AG20443 (cell line): ENCODE results near the gene RCAN1.

Source experiments
- DNase-seq: peaks from one replicate; pipeline ENCODE4 v3.0.0; 2012; ENCODE audit warnings: low spot score, mixed read lengths

Gene RCAN1

GRCh38 chr21:34537838-34538237 is 77.1 kb downstream of the RCAN1 start:
- DNase-seq = no peak

- no peak for DNase-seq
These were observed 78.1 kb downstream of the RCAN1 start for GRCh38 chr21:34536820-34537219.

- no peak for DNase-seq
These were observed 78.6 kb downstream of the RCAN1 start for GRCh38 chr21:34536311-34536710.

GRCh38 chr21:34535886-34536285 is 79.0 kb downstream of the RCAN1 start:
- no peak for DNase-seq

DNA sequence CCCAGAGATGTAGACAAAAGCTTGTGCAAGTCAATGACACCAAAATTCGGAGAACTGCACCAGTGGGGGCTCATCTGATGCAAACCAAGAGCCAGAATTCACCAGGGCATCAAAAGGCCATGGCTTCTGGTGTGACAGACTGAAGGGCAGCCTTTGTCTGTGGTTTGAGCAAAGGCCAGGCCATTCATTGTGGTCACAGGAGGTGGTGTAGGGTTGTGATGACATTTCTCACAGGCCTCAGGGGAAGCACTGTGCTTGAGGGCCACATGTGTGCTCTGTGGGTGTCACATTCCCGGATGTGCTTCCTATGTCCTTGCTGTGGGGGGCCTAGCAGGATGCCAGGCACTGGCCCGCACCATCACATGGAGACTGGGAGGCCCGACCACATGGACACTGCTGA is 80.4 kb downstream of the RCAN1 start:
- DNase-seq = peak; percentile 56

- no peak for DNase-seq
These were observed 81.0 kb downstream of the RCAN1 start for GRCh38 chr21:34533938-34534337.

DNA sequence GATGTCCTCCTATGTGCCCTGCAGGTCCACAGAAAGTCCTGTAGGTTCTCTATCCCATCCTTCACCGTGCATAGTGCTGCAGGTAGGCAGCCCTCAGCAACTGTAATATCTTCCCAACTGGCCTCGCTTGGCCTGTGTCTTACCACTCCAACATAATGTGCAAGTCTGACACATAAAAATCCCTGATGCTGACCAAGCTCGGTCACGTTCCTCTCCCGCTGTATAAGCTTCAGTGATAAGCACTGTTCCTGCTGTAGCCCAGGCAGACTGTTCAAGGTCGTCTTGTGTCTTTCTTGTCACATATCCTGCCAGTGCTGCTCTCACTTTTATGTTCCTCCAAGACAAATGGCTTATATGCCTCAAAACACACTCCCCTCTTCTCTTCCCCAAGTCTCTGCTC is 83.5 kb downstream of the RCAN1 start:
- DNase-seq = no peak

- DNase-seq = peak; percentile 58
These were observed 84.7 kb downstream of the RCAN1 start for GRCh38 chr21:34530261-34530660.

GRCh38 chr21:34528131-34528561 is 86.8 kb downstream of the RCAN1 start:
- DNase-seq = no peak

DNA sequence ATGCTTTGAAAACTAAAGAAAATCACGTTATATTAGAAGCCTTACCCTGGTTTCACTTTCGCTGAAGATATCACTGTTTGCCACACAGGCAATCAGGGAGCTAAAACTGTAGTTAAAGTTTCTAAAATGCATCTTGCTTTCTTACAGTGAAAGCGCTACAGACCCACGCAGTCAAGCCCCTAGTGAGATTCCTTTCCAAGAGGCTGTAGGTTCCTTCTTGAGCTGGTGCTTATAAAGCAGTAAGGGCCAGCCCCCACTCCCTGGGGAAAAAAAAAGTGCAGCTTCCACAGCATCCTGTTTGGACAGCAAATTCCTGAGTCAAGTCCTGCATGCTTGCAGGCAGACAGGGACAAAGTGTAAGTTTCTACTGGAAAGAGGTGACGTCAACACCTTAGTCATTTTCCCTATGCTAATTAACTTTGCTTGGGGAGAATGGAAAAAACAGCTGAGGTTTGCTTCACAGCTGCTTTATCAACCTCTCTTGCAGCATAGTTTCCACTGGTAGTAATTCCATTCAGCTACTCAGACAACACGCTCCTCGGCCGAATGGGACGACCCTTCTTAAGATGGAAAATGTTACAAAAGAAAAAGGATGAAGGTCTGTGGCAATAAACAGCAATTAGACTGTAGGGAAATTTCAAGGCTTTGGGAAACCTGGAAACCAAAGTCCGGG is 88.2 kb downstream of the RCAN1 start:
- peak; percentile 93 for DNase-seq

GRCh38 chr21:34526241-34526617 is 88.7 kb downstream of the RCAN1 start:
- DNase-seq = no peak

DNA sequence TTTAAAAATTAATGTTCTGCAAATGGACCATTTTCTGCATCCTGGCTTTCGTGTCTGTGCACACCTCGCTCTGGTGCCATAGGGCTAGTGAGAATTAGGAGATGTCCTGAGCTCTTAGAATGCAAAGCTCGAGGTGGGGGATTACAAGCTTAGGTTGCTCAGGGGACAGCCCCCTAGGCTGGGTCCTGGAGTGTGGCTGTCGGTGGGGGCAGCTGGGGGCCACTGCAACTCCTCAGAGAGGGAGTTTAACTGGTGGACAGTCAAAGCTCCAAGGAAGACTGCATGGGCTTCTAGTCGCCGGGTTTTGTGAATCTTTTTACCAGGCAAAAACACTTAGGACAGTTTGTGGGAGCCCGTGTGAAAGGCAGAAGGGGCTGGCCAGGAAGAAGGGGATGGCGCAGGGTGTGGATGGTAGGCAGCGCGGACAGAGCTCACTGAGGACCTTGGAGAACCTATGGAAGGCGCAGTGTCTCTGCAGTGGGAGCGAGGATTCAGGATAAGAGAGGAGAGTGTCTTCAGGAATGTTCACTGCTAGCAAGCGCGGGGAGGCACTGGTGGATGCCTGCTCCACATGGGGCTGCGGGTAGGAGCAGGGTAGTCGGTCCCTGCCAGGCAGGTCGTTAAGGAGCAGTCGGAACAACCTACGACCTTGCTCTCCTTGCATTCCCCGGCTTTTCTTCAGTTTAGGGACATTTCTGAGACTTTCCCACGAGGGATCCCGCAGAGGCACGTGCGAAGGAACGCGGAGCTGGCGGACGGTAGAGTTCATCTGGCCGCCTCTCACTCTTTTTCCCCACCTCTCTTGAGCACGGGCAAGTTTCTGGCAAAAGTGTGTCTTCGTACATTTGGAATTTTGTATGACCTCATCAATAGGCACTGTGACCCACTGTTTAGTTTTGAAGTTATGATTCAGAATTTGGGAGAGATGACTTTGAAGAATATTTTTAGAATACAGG is 90.0 kb downstream of the RCAN1 start:
- peak; percentile 53 for DNase-seq

DNA sequence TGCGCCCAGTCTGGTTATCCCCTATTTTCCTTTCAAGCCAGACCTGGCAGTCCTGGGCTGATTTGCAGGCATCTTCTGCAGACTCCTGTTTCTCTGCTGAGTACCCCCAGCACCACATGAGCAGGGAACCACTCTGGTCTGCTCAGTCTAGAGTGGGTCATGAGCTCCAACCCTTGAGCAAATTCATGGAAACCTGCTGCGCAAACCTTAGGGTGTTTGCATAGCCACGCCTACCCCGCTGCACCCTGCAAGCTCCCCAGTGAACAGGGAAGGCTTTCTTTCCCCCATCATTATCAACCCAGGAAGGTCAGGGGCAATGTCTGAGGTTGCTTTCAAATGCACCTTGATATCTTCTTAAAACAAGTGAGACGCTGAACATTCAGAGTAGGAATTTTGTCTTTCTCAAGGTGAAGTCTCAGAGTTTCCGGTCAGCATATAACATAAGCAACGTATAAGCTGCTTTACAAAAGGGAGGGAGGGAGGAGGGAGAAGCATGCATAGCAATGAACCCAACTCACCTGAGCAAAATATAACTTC is 91.8 kb downstream of the RCAN1 start:
- DNase-seq = no peak

DNA sequence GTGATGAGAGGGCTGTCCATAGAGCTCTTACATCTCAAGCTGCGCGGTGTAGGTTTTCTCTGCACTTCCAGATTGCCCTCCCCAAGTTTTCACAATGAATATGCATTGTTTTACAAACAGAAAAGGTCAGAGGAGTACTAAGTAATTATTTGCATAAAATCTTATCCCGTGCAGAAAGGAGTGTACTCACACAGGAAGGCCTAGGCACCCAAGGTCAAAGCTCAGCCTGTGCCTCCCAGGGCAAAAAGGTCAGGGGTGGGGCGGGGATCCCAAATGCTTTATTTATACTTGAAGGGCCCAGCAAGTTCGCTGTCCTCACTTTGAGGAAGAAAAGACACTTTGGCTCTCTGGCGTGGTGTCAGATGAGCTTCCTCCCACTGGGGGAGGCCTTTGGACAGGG is 92.6 kb downstream of the RCAN1 start:
- no peak for DNase-seq

- DNase-seq = no peak
These were observed 93.4 kb downstream of the RCAN1 start for GRCh38 chr21:34521561-34521960.

- no peak for DNase-seq
These were observed 94.0 kb downstream of the RCAN1 start for GRCh38 chr21:34520764-34521508.

- no peak for DNase-seq
These were observed 94.6 kb downstream of the RCAN1 start for GRCh38 chr21:34520281-34520680.

DNA sequence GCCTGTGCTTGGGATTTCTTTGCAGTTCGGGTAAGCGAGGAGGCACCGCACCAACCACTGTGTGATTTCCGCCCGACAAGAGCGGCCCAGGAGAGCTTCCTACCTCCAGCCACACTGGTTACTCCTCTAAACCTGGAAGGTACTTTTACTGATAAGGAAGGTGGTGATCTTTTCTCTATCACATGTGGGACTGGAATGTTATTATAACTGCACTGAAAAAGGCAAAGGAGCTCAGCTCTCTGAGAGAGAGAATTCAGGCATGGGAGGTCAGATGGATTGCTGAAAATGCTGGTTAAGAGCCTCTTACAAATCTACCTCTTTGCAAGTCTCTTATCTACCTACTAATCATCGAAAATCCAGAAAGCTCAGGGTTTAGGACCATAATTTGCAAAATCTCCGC is 95.2 kb downstream of the RCAN1 start:
- DNase-seq = no peak

GRCh38 chr21:34519016-34519415 is 95.9 kb downstream of the RCAN1 start:
- DNase-seq = peak; percentile 33

DNA sequence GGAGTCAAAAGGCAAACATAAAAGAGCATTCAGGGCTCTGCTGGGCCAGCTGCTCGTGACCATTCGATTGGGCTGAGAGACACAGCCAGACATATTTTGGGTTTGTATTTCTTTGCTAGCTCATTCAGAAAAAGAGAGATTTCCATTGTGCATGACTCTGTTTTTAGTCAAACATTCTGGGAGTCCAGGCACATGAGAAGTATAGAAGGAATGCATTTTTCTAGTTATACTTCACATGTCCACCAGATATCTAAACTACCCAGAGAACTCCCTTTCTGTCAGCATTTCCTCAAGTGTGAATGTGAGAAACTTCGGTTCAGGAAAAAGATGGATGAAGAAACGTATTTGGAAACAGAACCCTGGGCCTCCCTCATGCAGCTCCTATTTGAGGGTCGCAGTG is 96.6 kb downstream of the RCAN1 start:
- DNase-seq = no peak

- DNase-seq = no peak
These were observed 97.2 kb downstream of the RCAN1 start for GRCh38 chr21:34517491-34518245.

GRCh38 chr21:34517039-34517438 is 97.9 kb downstream of the RCAN1 start:
- no peak for DNase-seq
